Keratinocyte (primary cell): Measurements from ENCODE around the gene SHISA9. TPM values are rescaled to one million over a fixed set of nuclear protein-coding genes. Genes with fewer than 3 reads are reported as not detected.

Source experiments
- DNase-seq: peaks from one replicate; pipeline ENCODE4 v3.0.0-alpha.2; 2011; ENCODE audit warnings: low read depth, missing footprints, low spot score
- FAIRE-seq: peaks from 2 replicates; lab custom pipeline; 2011; peaks lifted over from hg19 to GRCh38; lab: Jason Lieb, UNC
- H2AFZ ChIP-seq: 2 replicates; pipeline ENCODE4 v1.6.0; 2012; ENCODE audit warnings: low read length, control low read depth, inconsistent platforms; ENCODE audit not compliant: control insufficient read depth
- H3K27ac ChIP-seq: 2 replicates; pipeline ENCODE4 v1.5.1; 2011; ENCODE audit warnings: low read length; ENCODE audit not compliant: control insufficient read depth, insufficient read depth
- H3K27me3 ChIP-seq: 3 replicates; pipeline ENCODE4 v1.6.0; 2011; ENCODE audit warnings: low read length; ENCODE audit not compliant: control insufficient read depth, insufficient read depth; ENCODE audit errors: extremely low read depth
- H3K36me3 ChIP-seq, 2 experiments: 2 replicates in 1 of 2; 3 replicates in 1 of 2; pipeline ENCODE4 v1.5.1; 2011; ENCODE audit warnings: low read length in 2 of 2, mild to moderate bottlenecking in 1 of 2; ENCODE audit not compliant: control insufficient read depth in 2 of 2, insufficient read depth in 2 of 2; ENCODE audit errors: extremely low read depth in 1 of 2
- H3K4me1 ChIP-seq: 3 replicates; pipeline ENCODE4 v1.5.1; 2011; ENCODE audit warnings: low read length; ENCODE audit not compliant: control insufficient read depth, insufficient read depth; ENCODE audit errors: extremely low read depth
- H3K4me2 ChIP-seq: 3 replicates; pipeline ENCODE4 v1.6.0; 2011; ENCODE audit warnings: low read depth, low read length; ENCODE audit not compliant: control insufficient read depth, insufficient read depth; ENCODE audit errors: extremely low read depth
- H3K4me3 ChIP-seq, 3 experiments: fragments of 200-600 bp in 1 of 3; sonication (generic) in 1 of 3; 2 replicates in 2 of 3; 3 replicates in 1 of 3; pipeline ENCODE4 v1.5.1; 2011 to 2016; ENCODE audit warnings: low read length in 3 of 3, mild to moderate bottlenecking in 3 of 3, control low read depth in 2 of 3, inconsistent platforms in 1 of 3, low read depth in 1 of 3, mixed read lengths in 1 of 3, mixed run types in 1 of 3, moderate library complexity in 1 of 3; ENCODE audit not compliant: control insufficient read depth in 2 of 3, insufficient read depth in 2 of 3; ENCODE audit errors: extremely low read depth in 1 of 3
- H3K79me2 ChIP-seq: 2 replicates; pipeline ENCODE4 v1.6.0; 2012; ENCODE audit warnings: low read length; ENCODE audit not compliant: control insufficient read depth, insufficient read depth
- H3K9ac ChIP-seq: 3 replicates; pipeline ENCODE4 v1.6.0; 2011; ENCODE audit warnings: low read length; ENCODE audit not compliant: control insufficient read depth, insufficient read depth; ENCODE audit errors: extremely low read depth
- H3K9me1 ChIP-seq: 3 replicates; pipeline ENCODE4 v1.6.0; 2011; ENCODE audit warnings: low read length; ENCODE audit not compliant: control insufficient read depth, insufficient read depth; ENCODE audit errors: extremely low read depth
- H3K9me3 ChIP-seq: 2 replicates; pipeline ENCODE4 v1.5.1; 2012; ENCODE audit warnings: low read depth, low read length; ENCODE audit not compliant: control insufficient read depth
- H4K20me1 ChIP-seq: 3 replicates; pipeline ENCODE4 v1.6.0; 2011; ENCODE audit warnings: low read length; ENCODE audit not compliant: control insufficient read depth, insufficient read depth; ENCODE audit errors: extremely low read depth
- CTCF ChIP-seq, 3 experiments: IDR thresholded peaks in 1 of 3; conservative IDR thresholded peaks in 1 of 3; optimal IDR thresholded peaks in 1 of 3; 2 replicates in 2 of 3; 3 replicates in 1 of 3; pipeline versions ENCODE3 to v1.5.1; 2011; ENCODE audit warnings: low read length in 3 of 3, mild to moderate bottlenecking in 3 of 3, moderate library complexity in 2 of 3, control low read depth in 1 of 3, inconsistent platforms in 1 of 3; ENCODE audit not compliant: insufficient read depth in 2 of 3; ENCODE audit errors: extremely low read depth in 1 of 3
- EZH2 ChIP-seq: IDR thresholded peaks from one replicate; pipeline ENCODE4 v1.6.1; 2012; ENCODE audit warnings: inconsistent platforms, mild to moderate bottlenecking, low read length, moderate library complexity
- dilution Hi-C: fragments of 300-500 bp; cut with MboI; formaldehyde crosslinking; loops from one replicate; pipeline ENCODE4 v1.7.0; 2020; ENCODE audit warnings: low sequenced_read_pairs; ENCODE audit not compliant: extremely low pct_ligation_motif_present
- polyA plus RNA-seq, 5 experiments: library from polyadenylated mRNA; depleted of rRNA in 3 of 5; stranded (reverse) in 3 of 5; stranded (forward) in 1 of 5; unstranded in 1 of 5; fragments of >200 nt; gene quantifications; 1 replicate in 1 of 5; 2 replicates in 3 of 5; 3 replicates in 1 of 5; pipeline versions ENCODE4 v1.2.1 to v1.2.3, GENCODE V29; 2011 to 2012; ENCODE audit warnings: missing spikeins in 2 of 5, low read depth in 1 of 5, low replicate concordance in 1 of 5

Gene SHISA9
- polyA plus RNA-seq, 1 donor (not counting 4 experiments of a cell fraction or from before 2014, with no cell fraction given), result 0.28 TPM

GRCh38 chr16:12930881-12931280 is 29.5 kb downstream of the SHISA9 start:
- FAIRE-seq (no peak), DNase-seq (no peak)
- TF ChIP-seq EZH2, result no peak
- no peak for TF ChIP-seq CTCF (optimal IDR thresholded peaks at IDR 0.05 in 1 of 3, IDR thresholded peaks at IDR 0.05 in 1 of 3, conservative IDR thresholded peaks at IDR 0.05 in 1 of 3; ENCODE audit: extremely low read depth in 1 of 3, insufficient read depth in 2 of 3, low read length in 3 of 3)
- Histone ChIP-seq H3K27me3 (no peaks in the 10 kb centered on the region), H3K79me2 (no peaks in the 10 kb centered on the region), H3K36me3 (no peaks in the 10 kb centered on the region), H3K9me1 (no peaks in the 10 kb centered on the region), H3K4me1 (no peaks in the 10 kb centered on the region), H2AFZ (no peak overlapping the region), H4K20me1 (no peaks in the 10 kb centered on the region), H3K9ac (no peak overlapping the region), H3K4me3 (no peak overlapping the region), H3K27ac (no peak overlapping the region), H3K4me2 (no peak overlapping the region), H3K9me3 (no peaks in the 10 kb centered on the region)
- dilution Hi-C loops, result no loop called here

GRCh38 chr16:12936391-12936790 is 35.0 kb downstream of the SHISA9 start:
- no peaks in the 10 kb centered on the region for H3K4me1 ChIP-seq
- FAIRE-seq (no peak), DNase-seq (no peak)
- no peak overlapping the region for H3K4me3 ChIP-seq
- no peaks in the 10 kb centered on the region for H3K36me3 ChIP-seq
- no peaks in the 10 kb centered on the region for H3K9me1 ChIP-seq
- H2AFZ ChIP-seq, result no peak overlapping the region
- TF ChIP-seq CTCF (optimal IDR thresholded peaks at IDR 0.05 in 1 of 3, IDR thresholded peaks at IDR 0.05 in 1 of 3, conservative IDR thresholded peaks at IDR 0.05 in 1 of 3; ENCODE audit: extremely low read depth in 1 of 3, insufficient read depth in 2 of 3, low read length in 3 of 3) (no peak), EZH2 (no peak)
- dilution Hi-C loops, result no loop called here
- no peak overlapping the region for H3K4me2 ChIP-seq
- H3K79me2 ChIP-seq, result no peaks in the 10 kb centered on the region
- no peaks in the 10 kb centered on the region for H3K27me3 ChIP-seq
- no peak overlapping the region for H3K27ac ChIP-seq
- H3K9ac ChIP-seq, result no peak overlapping the region
- no peaks in the 10 kb centered on the region for H4K20me1 ChIP-seq
- no peaks in the 10 kb centered on the region for H3K9me3 ChIP-seq
